HepG2 (cell line): Measurements from ENCODE around the gene STAC. TPM values are rescaled to one million over a fixed set of nuclear protein-coding genes. Genes with fewer than 3 reads are reported as not detected.

Source experiments
- ATAC-seq: fragments of 200-7000 bp; cut with Tn5 transposase; 3 replicates; pipeline ENCODE4 v1.9.1; 2020; ENCODE audit warnings: mild to moderate bottlenecking, moderate library complexity
- BruUV-seq: library from RNA; stranded (reverse); fragments of 400-500 nt; replicated peaks from 2 replicates; lab custom pipeline; 2021; lab: Mats Ljungman, UMichigan
- CTCF ChIA-PET: fragments of 300-600 bp; formaldehyde crosslinking; extraction: SDS; loops from one replicate; lab custom pipeline; 2021; ENCODE audit warnings: low total read pairs, inconsistent platforms, low intra/inter-chr PET ratio; lab: Yijun Ruan, JAX
- POLR2A ChIA-PET: fragments of 350-600 bp; sonication (Branson Sonifier 250); formaldehyde crosslinking; loops from one replicate; lab custom pipeline; 2020; ENCODE audit warnings: antibody characterized with exemption, inconsistent platforms; lab: Yijun Ruan, JAX
- DNase-seq: peaks from one replicate; pipeline ENCODE4 v3.0.0-alpha.2; 2015; ENCODE audit warnings: low spot score
- FAIRE-seq: peaks from 3 replicates; lab custom pipeline; 2011; peaks lifted over from hg19 to GRCh38; lab: Jason Lieb, UNC
- H2AFZ ChIP-seq: one replicate; pipeline ENCODE4 v1.6.1; 2011; ENCODE audit warnings: low read length, inconsistent platforms
- H3K27ac ChIP-seq: fragments of 300-600 bp; 3 replicates; pipeline ENCODE4 v1.8.0; 2011; ENCODE audit warnings: mixed run types, mild to moderate bottlenecking, mixed read lengths, low read length, inconsistent platforms; ENCODE audit not compliant: insufficient read depth; ENCODE audit errors: extremely low read length
- H3K27me3 ChIP-seq, 2 experiments: fragments of 200-600 bp in 1 of 2; 2 replicates in 1 of 2; 3 replicates in 1 of 2; pipeline versions ENCODE4 v1.6.0 to v1.8.0; 2011; ENCODE audit warnings: low read length in 2 of 2, mild to moderate bottlenecking in 2 of 2, moderate library complexity in 2 of 2, inconsistent platforms in 1 of 2; ENCODE audit not compliant: insufficient read depth in 2 of 2, control insufficient read depth in 1 of 2
- H3K36me3 ChIP-seq, 2 experiments: fragments of 200-600 bp in 1 of 2; replicated peaks in 1 of 2; 2 replicates in 1 of 2; 3 replicates in 1 of 2; pipeline versions ENCODE4 v1.5.1 to v1.8.0; 2011; ENCODE audit warnings: low read length in 2 of 2, inconsistent platforms in 1 of 2; ENCODE audit not compliant: insufficient read depth in 2 of 2, control insufficient read depth in 1 of 2
- H3K4me1 ChIP-seq: 2 replicates; pipeline ENCODE4 v1.5.1; 2012; ENCODE audit warnings: low read length, inconsistent platforms; ENCODE audit not compliant: insufficient read depth
- H3K4me2 ChIP-seq: 2 replicates; pipeline ENCODE4 v1.6.0; 2011; ENCODE audit warnings: low read depth, low read length, inconsistent platforms
- H3K4me3 ChIP-seq, 3 experiments: fragments of 200-600 bp in 1 of 3; sonication (generic), shearing (Covaris generic) in 1 of 3; replicated peaks in 1 of 3; 2 replicates each; pipeline ENCODE4 v1.5.1; 2011 to 2016; ENCODE audit warnings: low read length in 3 of 3, inconsistent platforms in 2 of 3, low read depth in 2 of 3, mild to moderate bottlenecking in 2 of 3, control low read depth in 1 of 3, mixed read lengths in 1 of 3; ENCODE audit not compliant: insufficient read depth in 1 of 3
- H3K79me2 ChIP-seq: one replicate; pipeline ENCODE4 v1.6.1; 2011; ENCODE audit warnings: low read length, inconsistent platforms; ENCODE audit not compliant: insufficient read depth
- H3K9ac ChIP-seq: 2 replicates; pipeline ENCODE4 v1.6.0; 2011; ENCODE audit warnings: mild to moderate bottlenecking, low read depth, low read length, inconsistent platforms; ENCODE audit not compliant: insufficient read depth
- H3K9me3 ChIP-seq: 2 replicates; pipeline ENCODE4 v1.5.1; 2012; ENCODE audit warnings: mild to moderate bottlenecking, low read length
- H4K20me1 ChIP-seq: 2 replicates; pipeline ENCODE4 v1.6.0; 2011; ENCODE audit warnings: inconsistent platforms, mild to moderate bottlenecking, low read length, moderate library complexity; ENCODE audit not compliant: insufficient read depth
- ATF1 ChIP-seq: IDR thresholded peaks from 2 replicates; pipeline ENCODE4 v1.6.1; 2016; ENCODE audit warnings: mild to moderate bottlenecking, control low read depth
- E2F2 ChIP-seq: sonication (generic); formaldehyde crosslinking; IDR thresholded peaks from 2 replicates; pipeline ENCODE4 v1.4.0; 2020; ENCODE audit warnings: missing genetic modification reagents, borderline replicate concordance
- RNF219 ChIP-seq: sonication (generic); formaldehyde crosslinking; IDR thresholded peaks from 2 replicates; pipeline ENCODE4 v1.5.0; 2020; ENCODE audit warnings: mild to moderate bottlenecking, missing genetic modification reagents
- SKIL ChIP-seq: sonication (generic); formaldehyde crosslinking; IDR thresholded peaks from 2 replicates; pipeline ENCODE4 v1.8.0; 2022; ENCODE audit warnings: missing genetic modification reagents, mild to moderate bottlenecking, moderate library complexity, borderline replicate concordance
- ZFP36L1 ChIP-seq: sonication (generic); formaldehyde crosslinking; IDR thresholded peaks from 2 replicates; pipeline ENCODE4 v1.8.0; 2022; ENCODE audit warnings: mild to moderate bottlenecking, missing genetic modification reagents, moderate library complexity
- ZMYM2 ChIP-seq: sonication (generic); formaldehyde crosslinking; IDR thresholded peaks from 2 replicates; pipeline ENCODE4 v1.8.0; 2022; ENCODE audit warnings: mild to moderate bottlenecking, missing genetic modification reagents
- ZNF549 ChIP-seq: sonication (generic); formaldehyde crosslinking; IDR thresholded peaks from 2 replicates; pipeline ENCODE4 v1.5.0; 2020; ENCODE audit warnings: missing genetic modification reagents
- ZNF563 ChIP-seq: sonication (generic); formaldehyde crosslinking; IDR thresholded peaks from 2 replicates; pipeline ENCODE4 v1.8.0; 2022; ENCODE audit warnings: mild to moderate bottlenecking, moderate library complexity, missing genetic modification reagents
- WGBS: methylation state at CpG from one replicate; pipeline ENCODE4 v1.1.6; 2017; ENCODE audit warnings: low lambda C conversion rate; 5-methylcytosine and 5-hydroxymethylcytosine counted together
- in situ Hi-C: cut with HindIII; loops from 2 replicates; pipeline ENCODE4 v1.10.0; 2017; ENCODE audit warnings: low pct_unique_long_range_greater_than_20kb; ENCODE audit not compliant: extremely low pct_ligation_motif_present
- intact Hi-C: fragments of 100-400 bp; cut with micrococcal nuclease; formaldehyde crosslinking; loops from one replicate; pipeline ENCODE4 v1.10.0; 2022; ENCODE audit not compliant: unreplicated experiment
- polyA plus RNA-seq, 8 experiments: library from polyadenylated mRNA; depleted of rRNA in 3 of 8; stranded (reverse) in 7 of 8; unstranded in 1 of 8; fragments of >200 nt; fragmentation: Illumina TruSeq in 4 of 8; extraction: Trizol in 4 of 8; gene quantifications; 2 replicates each; pipeline versions ENCODE4 v1.2.1 to v1.2.3, GENCODE V29; 2011 to 2016; ENCODE audit warnings: low read depth in 4 of 8, missing spikeins in 1 of 8, mixed read lengths in 1 of 8; ENCODE audit not compliant: insufficient read depth in 1 of 8
- total RNA-seq, 5 experiments: library from RNA; depleted of rRNA; stranded (reverse); fragments of >200 nt; fragmentation: Illumina TruSeq; extraction: Trizol; gene quantifications; 2 replicates each; pipeline ENCODE4 v1.2.3, GENCODE V29; 2016; ENCODE audit warnings: low read depth in 1 of 5

Gene STAC
- total and polyA plus RNA-seq, 2 of the 13 experiments (the other 11 are each of a cell fraction or from before 2014, with no cell fraction given): not detected

- H3K4me2 ChIP-seq: no peak overlapping the region
These were observed 36.3 kb downstream of the STAC start for GRCh38 chr3:36416599-36416998.

More at GRCh38 chr3:36416599-36416998, 36.3 kb downstream of the STAC start:
- H3K27me3 ChIP-seq: no peaks in the 10 kb centered on the region
- TF ChIP-seq RNF219 (no peak), ATF1 (CRISPR knock-in tag) (no peak), SKIL (CRISPR knock-in tag) (no peak), ZNF549 (CRISPR knock-in tag) (no peak), ZMYM2 (no peak), ZFP36L1 (no peak), E2F2 (CRISPR knock-in tag) (no peak), ZNF563 (CRISPR knock-in tag) (no peak)
- BruUV-seq: no TSS peak
- in situ Hi-C loops (no loop called here), intact Hi-C loops (no loop called here)
- H4K20me1 ChIP-seq: no peaks in the 10 kb centered on the region; the same call in 1 of the 2 replicates
- ChIA-PET POLR2A (no interaction called here), CTCF (no interaction called here)
- no peak overlapping the region for H3K4me3 ChIP-seq
- H3K36me3 ChIP-seq: no peaks in the 10 kb centered on the region
- FAIRE-seq: no peak
- H3K79me2 ChIP-seq: no peaks in the 10 kb centered on the region
- no peak overlapping the region for H2AFZ ChIP-seq
- no peak overlapping the region for H3K27ac ChIP-seq
- H3K9ac ChIP-seq: no peak overlapping the region
- no peak for ATAC-seq
- no peaks in the 10 kb centered on the region for H3K4me1 ChIP-seq
- WGBS: 3% methylated on average over 1 of the region's 1 CpG
- DNase-seq: no peak
- no peaks in the 10 kb centered on the region for H3K9me3 ChIP-seq
